NOMO-1 treated with dmso at 0.1 percent for 144 hours (cell line): ENCODE data around the gene MIGA1.

Experiments used
- DNase-seq: peaks from one replicate; lab custom pipeline; 2025; ENCODE audit not compliant: unreplicated experiment; lab: John Stamatoyannopoulos, UW

The MIGA1 gene

DNA sequence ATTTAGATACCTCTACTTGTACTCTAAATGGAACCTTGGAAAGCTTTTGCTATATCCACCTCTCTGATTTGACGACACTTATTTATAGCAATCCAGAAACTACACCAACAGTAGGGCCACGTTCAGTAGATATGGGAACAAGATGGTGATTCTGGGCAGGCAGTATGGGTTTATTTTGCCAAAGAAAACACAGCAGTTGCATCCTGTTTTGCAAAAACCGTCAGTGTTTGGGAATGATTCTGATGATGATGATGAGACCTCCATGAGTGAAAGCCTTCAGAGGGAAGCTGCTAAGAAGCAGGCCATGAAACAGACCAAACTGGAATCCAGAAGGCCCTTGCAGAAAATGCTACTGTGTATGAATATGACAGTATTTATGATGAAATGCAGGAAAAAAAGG is 67.5 kb downstream of the MIGA1 start:
- no peak for DNase-seq

DNA sequence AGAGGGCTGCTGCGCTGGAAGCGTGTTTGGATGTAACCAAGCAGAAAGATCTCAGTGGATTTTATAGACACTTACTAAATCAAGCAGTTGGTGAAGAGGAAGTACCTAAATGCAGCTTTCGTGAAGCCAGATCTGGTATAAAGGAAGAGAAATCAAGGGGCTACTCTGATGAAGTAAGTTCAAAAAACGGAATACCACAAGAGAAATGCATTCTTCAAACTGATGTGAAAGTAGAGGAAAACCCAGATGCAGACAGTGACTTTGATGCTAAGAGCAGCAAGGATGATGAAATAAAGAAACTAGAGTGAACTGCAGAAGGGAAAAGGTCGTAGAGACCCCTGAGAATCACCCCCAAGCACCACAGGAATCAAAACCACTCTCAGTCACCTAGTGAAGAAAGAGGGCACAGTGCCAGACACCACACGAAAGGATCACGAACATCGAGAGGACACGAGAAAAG is 68.2 kb downstream of the MIGA1 start:
- peak; percentile 17 for DNase-seq

DNA sequence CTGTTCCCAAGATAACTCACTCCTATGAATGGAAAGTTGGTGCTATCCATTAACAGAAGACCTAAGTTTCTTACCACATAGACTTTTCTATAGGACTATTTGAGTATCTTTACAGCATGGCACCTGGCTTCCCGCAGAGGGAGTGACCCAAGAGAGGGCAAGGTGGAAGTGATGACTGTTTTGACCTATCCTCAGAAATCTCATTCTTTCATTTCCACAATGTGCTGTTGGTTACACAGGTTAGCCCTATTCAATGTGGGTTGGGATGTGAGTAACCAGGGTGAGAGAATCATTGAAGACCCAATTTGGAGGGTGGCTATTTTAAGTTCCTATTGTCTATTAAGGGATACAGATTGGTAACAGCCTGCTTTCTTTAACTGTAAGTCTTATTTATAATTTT is 70.6 kb downstream of the MIGA1 start:
- DNase-seq: no peak

DNA sequence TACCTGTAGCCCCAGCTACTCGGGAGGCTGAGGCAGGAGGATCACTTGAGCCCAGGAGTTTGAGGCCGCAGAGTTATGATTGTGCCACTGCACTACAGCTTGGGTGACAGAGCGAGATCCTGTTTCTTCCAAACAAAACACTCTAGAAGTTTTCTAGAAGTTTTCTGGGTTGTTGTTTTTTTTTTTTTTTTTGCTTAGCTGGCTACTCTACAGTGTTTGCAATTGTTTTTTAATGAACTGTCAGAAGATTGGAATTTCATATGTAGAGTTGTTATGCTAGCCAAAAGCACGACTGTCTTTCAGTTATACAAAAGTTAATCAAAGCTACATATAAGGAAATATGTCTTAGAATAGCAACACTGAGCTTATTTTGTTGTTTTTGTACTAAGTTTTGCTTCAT is 78.1 kb downstream of the MIGA1 start:
- no peak for DNase-seq

DNA sequence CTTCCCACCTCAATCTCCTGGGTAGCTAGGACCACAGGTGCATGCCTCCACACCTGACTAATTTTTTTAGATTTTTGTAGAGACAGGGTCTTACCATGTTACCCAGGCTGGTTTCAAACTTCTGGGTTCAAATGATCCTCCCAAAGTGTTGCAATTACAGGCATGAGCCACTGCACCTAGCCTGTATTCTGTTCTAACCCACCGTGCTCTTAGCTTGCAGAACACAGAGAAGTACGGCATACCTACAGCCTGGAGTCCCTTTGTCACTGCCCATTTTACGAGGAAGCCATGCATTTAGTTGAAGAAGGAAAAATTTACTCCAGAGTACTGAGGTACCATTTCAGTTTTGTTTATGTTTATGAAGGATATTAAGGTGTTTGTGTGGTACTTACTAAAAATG is 79.3 kb downstream of the MIGA1 start:
- DNase-seq: no peak

DNA sequence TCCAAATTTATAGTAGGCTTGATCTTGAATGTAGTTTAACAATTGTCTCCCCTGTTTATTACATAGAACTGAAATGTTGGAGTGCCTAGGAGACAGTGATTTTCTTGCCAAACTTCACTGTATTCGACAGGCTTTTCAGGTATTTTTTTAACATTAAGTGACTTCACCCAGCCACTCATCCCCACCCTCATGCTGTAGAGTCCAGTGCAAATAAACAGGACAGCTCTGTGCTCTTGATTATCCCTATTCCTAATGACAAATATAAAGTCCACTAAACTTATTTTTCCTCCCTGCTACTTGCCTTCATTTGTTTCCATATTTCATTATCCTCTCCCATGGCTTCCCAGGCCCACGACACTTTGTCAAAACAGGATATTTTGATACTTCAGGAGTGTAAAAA is 79.8 kb downstream of the MIGA1 start:
- no peak for DNase-seq

DNA sequence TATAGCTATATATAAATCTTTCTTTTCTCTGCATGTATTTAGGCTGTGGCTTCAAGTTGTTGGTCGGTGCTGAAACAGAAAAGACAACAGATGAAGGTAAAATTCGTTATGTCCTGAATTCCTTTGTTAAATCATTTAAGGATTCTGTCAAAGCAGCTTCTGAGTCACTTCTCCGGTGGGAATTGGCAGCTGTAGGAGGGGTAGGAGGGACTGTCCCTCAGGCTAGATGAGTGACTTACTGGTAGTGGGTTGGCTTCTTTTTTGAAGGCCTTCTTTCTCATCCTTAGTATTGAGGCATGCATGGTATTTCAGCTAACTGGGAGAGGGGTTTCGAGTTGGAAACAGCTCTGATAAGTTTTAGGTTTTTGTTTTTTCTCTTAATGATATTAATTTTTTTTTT is 86.8 kb downstream of the MIGA1 start:
- no peak for DNase-seq

DNA sequence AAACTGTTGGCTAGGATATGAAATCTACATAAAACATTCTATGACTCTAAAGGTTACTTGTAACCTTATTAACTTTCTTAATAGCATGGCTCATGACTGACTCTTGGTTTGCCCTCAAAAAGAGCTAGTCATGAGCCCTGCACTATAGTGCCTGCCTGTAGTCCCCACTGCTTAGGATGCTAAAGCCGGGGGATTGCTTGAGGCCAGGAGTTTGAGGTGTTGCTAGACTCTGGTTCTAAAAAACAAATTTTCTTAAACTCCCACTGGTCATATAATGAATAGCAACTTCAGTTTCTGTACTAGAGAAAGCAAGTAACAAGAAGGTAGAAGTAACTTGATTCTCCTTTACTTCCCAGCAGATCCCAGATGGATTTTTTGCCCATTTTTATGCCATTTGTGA is 93.2 kb downstream of the MIGA1 start:
- DNase-seq: no peak

DNA sequence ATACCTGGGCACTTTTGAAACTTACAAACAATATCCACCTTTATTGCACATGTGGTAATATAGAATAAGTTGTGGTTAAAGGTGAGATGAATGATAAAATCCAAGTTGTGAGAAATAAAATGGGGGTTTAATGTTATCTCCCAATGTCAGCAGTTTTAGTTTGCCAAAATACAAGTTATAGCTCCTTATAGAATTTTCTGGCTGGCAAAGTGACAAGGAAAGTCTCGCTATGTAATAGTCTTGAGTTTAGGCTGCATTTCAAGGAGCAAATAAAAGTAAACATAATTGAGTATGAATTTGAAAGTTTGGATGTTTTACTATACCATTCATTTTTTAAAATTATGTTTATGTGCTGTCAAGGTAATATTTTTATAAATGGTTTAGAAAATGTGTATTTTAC is 94.0 kb downstream of the MIGA1 start:
- no peak for DNase-seq

DNA sequence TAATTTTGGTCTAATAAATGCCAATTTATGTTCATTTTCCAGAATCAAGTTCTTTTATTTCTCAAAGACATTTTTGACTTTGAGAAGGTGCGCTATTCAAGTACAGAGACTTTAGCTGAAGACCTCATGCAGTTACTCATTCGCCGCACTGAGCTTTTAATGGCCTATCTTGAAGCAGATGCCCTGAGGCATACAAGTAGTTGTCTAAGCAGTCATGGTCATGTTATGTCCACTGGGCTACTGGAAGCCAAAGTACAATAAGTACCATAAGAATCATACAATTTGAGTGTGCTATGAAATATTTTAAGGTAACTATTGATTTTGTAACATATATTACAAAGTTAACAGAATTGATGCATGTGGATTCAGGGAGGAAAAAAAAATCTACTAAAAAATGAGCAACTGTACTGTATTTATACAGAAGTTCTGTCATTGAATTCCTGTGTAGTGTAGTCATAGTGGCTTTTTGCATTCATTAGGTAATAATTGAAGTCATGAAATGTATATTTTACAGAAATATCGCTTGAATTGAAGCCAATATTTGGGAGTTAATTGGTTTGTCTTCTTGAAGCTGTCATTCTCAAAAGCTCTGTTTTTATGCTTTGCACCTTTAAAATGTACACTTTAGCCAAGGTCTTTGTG is 95.5 kb downstream of the MIGA1 start:
- DNase-seq: no peak

DNA sequence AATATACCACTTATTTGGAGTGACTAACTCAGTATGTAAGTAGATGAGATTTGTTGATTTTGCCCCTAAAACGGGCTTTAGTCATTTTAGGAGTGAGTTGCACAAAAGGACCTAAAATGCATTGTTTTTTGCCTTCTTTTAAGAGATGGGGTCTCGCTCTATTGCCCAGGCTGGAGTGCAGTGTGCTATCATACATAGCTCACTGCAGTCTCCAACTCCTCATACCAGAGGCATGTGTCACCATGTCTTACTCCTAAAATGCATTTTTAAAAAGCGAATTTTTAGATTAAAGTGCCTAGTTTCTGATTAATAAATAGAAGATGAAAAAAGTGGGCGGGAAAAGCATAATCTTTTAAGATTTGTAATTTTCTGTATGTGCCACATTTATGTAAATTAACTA is 97.4 kb downstream of the MIGA1 start:
- DNase-seq: no peak

DNA sequence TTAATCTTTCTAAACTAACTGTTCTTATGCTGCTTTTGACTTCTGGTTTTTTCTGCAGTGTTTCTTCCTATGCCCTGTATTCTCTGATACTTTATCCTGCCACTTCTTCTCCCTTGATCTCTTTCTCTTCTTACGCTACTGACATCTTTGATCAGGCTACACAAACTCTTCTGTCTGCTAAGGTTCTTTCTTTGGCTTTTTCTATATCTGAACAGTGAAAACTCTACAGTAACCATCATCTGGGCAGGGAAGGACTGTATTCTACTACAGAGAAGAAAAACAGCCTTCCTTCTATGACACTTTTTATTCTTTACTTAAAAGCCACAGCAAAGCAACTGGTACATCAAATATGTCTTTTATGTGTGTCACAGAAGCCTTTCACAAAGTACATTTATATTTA is 101.6 kb downstream of the MIGA1 start:
- DNase-seq: no peak

DNA sequence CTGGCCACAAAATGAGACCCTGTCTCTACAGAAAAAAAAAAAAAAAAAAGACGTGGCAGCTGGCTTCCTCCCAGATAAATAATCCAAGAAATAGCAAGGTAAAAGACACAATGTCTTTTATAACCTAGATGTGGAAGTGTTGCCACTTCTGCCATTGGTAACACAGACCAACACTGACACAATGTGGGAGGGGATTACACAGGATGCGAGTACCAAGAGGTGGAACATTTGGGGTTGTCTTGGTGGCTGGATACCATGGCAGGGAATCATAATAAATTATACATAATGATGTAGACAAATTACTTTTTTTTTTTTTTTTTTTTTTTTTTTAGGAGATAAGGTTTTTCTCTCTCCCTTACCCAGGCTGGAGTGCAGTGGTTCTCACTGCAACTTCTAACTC is 103.0 kb downstream of the MIGA1 start:
- no peak for DNase-seq

DNA sequence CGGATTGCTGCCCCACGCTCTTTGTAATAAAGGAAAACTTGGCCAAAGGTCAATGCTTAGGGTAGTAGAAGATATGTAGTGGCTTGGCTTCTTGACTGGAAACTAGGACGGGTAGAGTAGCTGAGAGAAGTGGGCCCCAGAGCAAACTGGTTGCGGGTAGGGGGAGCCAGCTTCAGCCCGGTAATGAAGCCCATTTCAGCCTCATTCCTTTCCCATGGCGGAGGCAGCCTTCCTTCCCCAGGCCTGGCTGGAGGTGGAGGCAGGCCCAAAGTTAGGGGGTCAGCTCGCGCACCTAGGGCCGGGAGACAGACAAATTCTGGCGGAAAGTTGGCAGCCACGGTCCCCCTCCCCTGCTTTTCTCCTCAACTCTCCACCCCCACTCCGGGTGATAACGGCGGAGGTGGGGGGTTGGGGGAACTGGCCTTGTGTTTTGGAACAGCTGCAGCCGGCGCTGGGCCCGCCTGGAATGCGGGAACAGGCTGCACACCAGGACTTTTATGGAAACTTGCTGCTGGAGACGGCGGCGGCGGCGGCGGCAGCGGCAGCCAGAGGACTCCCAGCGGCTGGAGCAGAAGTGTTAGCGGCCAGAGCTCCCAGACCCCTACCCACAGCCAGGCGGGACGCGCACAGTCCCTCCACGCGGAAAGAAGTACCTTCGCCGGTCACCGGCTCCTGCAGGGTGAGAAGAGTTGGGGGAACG is 108.8 kb downstream of the MIGA1 start, which contains the start of gene NEXN:
Gene NEXN (plus strand): TSS at position 544 of the 700 bp plus-strand sequence. CDS start 27,483 bp downstream, outside the sequence.
- DNase-seq: no peak

DNA sequence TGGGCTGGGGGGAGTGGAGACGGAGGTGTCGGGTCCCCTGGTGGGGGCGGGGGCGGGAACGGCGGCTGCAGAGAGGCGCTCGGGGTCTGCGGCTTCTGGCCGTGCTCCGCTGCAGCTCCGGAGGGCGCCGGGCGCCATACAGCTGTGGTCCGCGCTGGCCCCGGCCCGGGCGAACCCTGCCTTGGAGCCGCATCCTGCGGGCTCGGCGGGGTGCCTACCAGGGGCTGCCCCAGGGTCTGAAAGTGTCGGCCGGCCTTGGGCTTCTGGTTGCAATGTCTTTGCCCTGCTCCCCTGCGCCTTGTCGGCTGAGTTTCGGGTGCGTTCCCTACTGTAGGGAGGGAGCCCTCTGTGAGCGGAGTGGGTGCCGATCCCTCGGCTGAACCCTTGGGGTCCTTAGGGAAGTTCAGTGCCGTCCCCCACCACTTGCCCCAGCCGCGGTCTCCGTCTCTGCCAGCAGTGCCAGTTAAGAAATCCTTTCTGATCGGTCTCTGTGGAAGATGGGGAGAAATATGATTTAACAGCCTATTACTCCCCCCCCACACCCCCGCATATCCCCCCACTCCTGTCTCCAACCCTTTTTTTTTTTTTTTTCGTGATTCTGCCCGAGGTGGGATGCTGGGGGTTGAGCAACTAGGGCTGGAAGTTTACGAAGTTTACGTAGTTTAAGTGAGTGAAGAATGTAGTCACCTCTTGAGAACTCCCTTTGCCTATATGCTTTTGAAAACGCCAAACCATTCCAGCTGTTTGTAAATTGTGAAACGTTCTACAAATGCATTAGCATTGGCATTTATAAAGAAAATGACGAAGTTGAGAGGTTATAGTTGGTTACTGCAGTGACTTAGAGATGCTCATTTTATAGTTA is 109.6 kb downstream of the MIGA1 start:
- no peak for DNase-seq

DNA sequence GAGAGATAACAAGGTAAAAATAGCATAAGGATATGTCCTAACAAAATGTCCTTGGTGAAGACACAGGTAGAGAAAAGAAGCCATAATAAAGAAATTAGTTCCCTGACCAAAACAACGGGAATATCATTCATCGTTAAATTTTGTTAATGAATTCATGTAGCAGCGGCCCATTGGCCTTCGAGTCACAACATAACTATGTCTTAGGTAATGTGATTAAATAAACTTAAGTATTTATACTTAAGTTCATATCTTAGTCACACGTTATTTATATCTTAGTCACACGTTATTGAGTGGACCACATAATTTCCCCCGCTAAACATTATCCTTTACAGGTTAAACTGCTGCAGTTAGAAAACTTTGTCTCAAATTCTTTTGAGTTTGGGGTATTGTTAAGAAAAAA is 110.2 kb downstream of the MIGA1 start:
- no peak for DNase-seq

DNA sequence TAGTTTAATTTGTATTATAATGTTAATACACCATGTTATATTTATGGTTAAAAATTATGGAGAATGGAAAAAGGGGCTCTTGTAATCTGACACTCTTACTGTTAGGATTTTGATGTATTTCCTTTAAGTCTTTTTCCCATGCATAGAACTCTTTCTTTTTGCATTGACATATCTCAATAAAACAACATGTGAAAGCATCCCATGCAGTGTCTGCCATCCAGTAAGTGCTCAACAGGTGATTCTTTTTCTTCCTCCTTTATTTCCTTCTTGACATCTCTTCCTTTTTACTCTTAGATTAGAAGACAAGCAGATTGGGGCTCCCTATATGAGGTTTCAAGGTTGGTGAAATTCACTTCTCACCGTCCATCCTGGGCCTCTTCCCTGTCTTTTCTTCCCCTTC is 111.8 kb downstream of the MIGA1 start:
- DNase-seq: no peak

DNA sequence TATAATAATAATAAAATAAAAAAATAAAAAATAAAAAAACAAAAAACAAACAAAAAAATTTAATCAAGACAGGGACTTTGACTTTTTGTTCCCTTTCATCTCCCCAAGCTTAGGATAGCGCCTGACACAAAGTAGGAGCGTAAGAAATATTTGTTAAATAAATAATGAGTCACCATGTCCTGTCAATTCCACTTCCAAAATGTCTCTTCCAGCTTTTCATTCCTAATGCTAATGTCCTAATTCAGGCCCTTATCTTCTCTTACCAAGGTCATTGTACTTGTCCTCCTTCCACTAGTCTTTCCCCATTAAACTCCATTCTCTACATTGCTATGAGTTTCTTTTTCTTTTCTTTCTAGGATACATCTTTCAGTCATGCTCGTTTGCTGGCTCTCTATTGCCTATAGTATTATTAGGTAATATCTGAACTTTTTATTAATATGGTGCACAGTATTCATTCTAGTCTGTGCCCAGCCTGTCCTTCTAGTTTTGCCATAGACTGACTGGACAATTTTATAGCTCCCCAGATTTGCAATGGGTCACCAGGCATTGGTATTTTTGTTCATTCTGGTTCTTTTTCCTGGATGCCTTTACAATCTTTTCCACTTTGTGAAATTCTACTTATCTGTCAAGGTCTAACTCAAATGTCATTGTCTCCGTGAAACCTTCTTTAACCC is 120.3 kb downstream of the MIGA1 start:
- DNase-seq: no peak

DNA sequence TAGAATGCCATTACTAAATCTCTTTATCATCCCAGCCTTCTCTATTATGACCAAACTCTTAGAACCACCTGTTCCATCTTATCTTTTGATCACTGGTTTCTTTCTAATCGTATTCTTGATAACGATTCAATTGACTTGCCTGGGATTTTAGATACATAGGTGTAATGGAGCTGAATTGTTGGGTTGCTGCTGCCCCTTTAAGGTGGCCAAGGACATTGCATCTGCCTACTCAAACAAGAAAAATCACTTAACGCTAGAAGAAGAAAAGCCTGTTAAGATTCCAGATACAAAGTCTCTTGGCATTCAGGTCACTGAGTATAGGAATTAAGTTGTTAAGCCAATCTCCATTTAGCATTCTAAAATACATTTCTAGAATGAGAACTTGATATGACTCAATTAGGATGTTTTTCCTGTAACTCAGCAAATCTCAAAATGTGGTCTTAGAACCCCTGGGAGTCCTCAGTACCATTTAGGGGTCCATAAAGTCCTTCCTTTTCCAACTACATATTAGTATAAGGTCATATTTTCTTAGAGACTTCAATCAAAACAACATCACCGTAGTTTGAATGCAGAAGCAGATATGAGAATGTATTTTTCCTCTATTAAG is 121.3 kb downstream of the MIGA1 start:
- DNase-seq: no peak

DNA sequence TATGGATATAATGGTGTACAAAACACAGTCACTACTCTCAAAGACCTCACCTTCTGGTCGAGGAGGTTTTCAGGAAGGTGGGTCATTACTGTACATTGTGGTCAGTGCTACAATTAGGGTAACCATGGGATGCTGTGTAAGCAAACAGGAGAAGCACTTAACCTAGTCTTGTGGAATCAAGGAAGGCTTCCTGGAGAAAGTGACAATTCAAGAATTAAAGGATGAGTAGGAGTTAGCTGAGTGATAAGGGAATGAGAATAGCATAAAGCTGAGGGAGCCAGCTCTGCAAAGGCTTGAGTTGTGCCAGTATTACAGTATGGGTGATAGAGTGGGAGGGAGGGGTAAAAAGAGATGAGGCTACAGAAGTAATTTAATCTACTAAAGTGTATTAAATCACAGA is 126.2 kb downstream of the MIGA1 start:
- no peak for DNase-seq

DNA sequence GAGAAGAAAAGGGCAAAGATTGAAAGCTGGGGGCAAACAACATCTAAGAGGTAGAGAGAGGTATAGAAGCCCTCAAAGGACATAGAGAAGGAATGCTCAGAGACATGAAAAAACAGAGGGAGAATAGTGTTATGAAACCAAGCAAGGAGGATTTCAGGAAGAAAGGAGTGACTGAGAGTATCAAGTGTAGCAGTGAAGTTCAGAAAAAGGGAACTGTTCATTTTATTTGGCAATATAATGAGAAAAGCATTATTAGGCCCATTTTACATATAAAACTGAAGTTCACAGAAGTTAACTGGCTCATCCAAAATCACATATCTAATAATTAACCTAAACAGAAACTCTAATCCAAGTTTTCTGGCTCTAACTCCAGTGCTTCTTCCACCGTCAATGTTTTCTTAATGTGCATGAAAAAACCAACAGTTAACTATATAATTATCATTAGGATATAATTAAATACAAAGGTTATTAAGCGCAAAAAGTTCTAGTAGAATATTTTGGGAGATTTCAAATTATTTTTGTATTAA is 126.6 kb downstream of the MIGA1 start:
- DNase-seq: no peak
